ENCODE measurements around the gene SH3RF3.

The SH3RF3 gene

GRCh38 chr2:109189751-109190150, 60.7 kb downstream of the SH3RF3 start:
- no peak for DNase-seq (ENCODE audit: low read depth)
- H3K4me3 ChIP-seq (replicated peaks; ENCODE audit: low read depth, low read length), result no peak overlapping the region
- TF ChIP-seq CTCF (IDR thresholded peaks at IDR 0.05; ENCODE audit: low read length, missing control alignments), result no peak

- no peak for TF ChIP-seq CTCF (IDR thresholded peaks at IDR 0.05; ENCODE audit: low read length, missing control alignments)
- no peak overlapping the region for H3K4me3 ChIP-seq (replicated peaks; ENCODE audit: low read depth, low read length)
- DNase-seq (ENCODE audit: low read depth), result no peak
These were observed 65.0 kb downstream of the SH3RF3 start for GRCh38 chr2:109193807-109194619.

- DNase-seq (ENCODE audit: low read depth), result no peak
- no peak overlapping the region for H3K4me3 ChIP-seq (replicated peaks; ENCODE audit: low read depth, low read length)
- TF ChIP-seq CTCF (IDR thresholded peaks at IDR 0.05; ENCODE audit: low read length, missing control alignments), result no peak
These were observed 65.6 kb downstream of the SH3RF3 start for GRCh38 chr2:109194620-109194937.

GRCh38 chr2:109195193-109196045, 66.4 kb downstream of the SH3RF3 start:
- no peak for TF ChIP-seq CTCF (IDR thresholded peaks at IDR 0.05; ENCODE audit: low read length, missing control alignments)
- DNase-seq (ENCODE audit: low read depth), result no peak
- H3K4me3 ChIP-seq (replicated peaks; ENCODE audit: low read depth, low read length), result no peak overlapping the region

GRCh38 chr2:109196081-109196875, 67.3 kb downstream of the SH3RF3 start:
- no peak for DNase-seq (ENCODE audit: low read depth)
- TF ChIP-seq CTCF (IDR thresholded peaks at IDR 0.05; ENCODE audit: low read length, missing control alignments), result no peak
- H3K4me3 ChIP-seq (replicated peaks; ENCODE audit: low read depth, low read length), result no peak overlapping the region

GRCh38 chr2:109197491-109198418, 68.8 kb downstream of the SH3RF3 start:
- DNase-seq (ENCODE audit: low read depth), result no peak
- H3K4me3 ChIP-seq (replicated peaks; ENCODE audit: low read depth, low read length), result no peak overlapping the region
- TF ChIP-seq CTCF (IDR thresholded peaks at IDR 0.05; ENCODE audit: low read length, missing control alignments), result no peak
